Measurements from ENCODE around the gene VEGFD.

The VEGFD gene, protein sequence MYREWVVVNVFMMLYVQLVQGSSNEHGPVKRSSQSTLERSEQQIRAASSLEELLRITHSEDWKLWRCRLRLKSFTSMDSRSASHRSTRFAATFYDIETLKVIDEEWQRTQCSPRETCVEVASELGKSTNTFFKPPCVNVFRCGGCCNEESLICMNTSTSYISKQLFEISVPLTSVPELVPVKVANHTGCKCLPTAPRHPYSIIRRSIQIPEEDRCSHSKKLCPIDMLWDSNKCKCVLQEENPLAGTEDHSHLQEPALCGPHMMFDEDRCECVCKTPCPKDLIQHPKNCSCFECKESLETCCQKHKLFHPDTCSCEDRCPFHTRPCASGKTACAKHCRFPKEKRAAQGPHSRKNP

DNA sequence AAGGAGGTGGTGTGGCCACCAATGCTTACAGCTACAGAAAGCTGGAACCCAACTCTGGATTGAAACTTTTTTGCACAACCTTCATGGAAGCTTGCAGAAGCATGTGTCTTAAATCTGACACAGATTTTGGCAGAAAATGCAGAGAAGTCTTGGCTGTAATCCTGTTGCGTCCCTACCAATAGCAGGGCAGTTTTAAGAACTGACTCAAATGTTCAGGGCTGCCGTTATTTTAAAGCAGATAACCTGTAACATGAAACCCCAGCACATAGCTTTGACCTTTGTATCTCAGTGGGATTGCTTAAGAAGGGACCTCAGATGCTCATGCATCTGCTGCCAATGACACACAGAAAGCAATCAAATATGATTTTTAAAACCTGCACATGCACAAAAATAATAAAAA, at the start of gene VEGFD:
Gene VEGFD, minus strand, starts transcription at position 110 of the 400 bp plus-strand sequence. CDS start 467 bp downstream, outside the sequence.
- DNase-seq: no peak

DNA sequence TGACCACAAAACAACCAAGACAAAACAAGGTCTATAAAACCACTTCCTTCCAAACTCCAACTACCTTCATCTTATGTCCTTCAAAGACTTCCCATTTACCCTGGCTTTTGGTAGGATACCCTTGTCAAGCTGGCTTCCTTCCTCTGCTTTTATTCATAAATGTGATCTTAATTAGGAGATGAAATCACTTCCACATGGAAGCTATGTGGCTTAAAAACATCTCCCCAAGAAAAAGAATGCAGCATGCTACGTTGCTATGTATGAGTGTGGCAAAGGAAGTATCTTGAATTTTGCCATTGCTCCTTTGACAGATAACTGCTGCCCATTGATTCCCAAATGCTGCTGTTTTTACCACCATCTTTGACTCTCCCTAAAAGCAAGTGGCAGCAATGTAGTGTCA, 46.4 kb upstream of the VEGFD start:
- DNase-seq: no peak

DNA sequence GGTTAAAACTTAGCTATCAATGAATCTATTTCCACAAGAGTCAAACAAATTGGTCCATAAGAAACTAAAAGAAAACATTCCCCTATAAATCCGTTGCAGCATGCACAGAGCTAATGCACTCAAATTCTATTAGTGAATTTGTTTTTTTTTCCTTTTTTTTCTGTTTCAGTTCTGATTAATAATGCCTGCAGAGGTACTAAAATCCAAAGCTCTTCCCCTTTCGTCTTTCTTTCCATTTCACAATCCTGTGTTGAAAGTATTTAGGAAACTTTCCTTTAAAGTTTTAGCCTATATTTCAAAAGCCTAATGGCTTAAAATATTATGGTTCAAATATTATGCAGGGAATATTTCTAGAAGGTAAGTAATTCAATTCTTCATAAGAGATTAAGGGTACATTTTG, 45.9 kb upstream of the VEGFD start:
- no peak for DNase-seq

DNA sequence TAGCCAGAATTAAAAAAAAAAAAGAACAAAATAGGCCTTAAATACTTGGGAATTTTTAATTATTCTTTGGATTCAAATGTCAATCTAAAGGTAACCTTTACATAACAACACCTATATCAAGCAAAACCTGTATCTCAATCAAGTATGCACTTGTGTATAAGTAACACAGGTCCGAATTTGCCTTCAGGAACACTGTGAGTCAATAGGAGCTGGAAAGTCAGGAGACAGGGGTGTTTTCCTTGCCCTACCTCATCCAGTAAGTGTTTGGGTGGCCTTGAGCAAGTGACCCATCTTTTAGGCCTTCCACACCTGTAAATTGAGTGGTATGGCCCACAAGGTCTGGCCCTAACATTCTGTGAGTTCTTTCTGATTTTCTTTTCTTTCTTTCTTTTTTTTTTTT, 40.8 kb upstream of the VEGFD start:
- no peak for DNase-seq

DNA sequence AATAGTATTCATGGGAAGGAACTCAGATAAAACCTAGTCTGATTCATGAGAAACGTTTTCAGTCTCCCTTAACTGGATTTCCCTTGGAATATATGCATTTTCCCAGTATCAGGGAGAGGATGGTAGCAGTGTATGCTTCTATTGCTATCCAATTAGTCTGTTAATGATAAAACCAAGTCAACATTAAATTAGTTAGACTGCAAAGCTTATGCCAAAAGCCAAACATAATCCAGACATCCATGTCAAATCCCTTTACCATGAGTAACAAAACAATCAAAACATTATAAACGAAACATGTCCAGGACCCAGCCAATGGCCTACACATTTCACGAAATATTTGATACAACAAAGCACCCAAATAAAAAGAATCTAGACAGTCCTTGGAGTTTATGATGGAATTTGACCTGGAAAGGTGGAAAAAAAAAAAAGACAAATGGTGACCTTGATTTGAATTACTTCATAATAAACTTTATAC, 34.5 kb upstream of the VEGFD start:
- DNase-seq: no peak

DNA sequence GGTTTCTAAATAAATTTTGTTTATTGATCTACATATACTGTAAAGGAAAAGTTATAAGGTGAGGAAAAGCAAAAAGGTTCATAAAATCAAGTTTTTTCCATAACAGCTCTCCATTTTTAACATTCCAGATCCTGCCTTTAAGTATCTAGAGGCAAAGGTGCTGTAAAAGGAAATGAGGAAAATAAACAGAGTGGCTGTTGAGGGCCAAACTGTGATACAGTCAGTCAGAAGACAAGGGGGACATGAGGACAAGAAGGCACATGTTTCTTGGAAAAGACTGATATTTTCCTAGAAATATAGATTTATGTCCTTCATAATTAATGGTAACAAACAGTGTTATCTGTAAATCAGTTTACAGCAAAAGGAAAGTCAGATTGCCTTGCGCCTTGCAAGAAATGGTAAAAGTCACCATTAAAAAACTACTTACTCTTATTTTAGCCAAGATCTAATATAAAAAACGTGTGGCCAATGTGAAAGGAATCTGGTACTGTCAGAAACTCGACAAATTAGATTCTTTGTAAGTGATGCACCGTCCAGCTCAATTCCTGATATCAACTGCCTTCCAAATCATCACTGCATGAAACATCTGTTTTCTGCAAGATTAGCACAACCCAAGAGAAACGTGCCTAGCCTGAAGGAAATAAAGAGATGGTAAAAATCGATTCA, 34.0 kb upstream of the VEGFD start:
- DNase-seq: no peak

DNA sequence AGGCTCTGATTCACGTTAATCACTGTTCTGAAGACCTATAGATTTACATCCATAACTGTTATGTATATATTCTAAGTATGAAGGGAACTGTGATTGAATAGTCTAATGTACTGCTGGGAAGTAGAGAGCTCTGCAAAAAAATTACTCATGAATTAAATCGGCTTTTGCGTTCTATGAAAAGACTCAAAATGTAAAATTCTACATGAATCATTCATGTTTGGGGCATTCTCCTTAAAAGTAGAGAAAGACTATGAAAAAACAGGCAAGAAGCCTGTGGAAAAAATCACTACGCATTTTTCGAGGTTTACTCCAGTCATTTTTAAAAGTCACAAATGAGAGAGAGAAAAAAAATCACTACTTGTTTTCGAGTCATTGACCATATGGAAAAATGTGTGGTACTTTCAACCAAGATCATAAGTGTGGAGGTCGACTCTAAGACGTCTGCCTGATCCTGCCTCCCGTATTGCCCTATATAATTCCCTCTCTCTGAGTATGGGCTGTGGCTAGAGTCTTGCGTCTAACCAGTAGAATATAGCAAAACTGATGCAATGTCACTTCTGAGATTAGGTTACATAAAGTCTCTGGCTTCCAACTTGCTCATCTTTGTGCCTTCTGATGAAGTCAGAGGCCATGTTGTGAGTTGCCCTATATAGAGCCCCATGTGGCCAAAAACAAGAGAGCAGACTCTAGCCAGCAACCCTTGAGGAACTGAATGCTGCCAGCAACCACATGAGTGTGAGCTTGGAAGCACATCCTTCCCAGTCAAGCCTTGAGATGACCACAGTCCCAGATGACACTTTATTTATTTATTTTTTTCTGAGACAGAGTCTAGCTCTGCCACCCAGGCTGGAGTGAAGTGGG, 32.1 kb upstream of the VEGFD start:
- DNase-seq: peak; percentile 3

DNA sequence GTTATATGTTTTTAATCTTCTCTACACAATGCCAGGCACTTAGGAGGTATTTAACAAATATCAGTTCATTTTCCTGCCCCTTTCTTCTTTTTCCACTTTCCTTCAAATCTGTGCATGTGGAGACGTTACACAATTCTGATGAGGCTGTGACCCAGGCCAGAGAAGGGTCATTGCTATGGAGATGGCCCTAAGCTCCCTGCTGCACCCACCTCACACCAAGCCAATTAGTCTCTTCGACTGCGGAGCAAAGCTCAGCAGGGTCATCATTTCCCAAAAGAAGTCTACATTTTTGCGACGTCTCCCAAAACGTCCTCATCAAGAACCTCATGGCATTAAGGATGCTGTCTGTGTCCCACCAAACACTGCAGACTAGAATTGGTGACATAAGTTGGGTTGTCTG, 28.9 kb upstream of the VEGFD start:
- no peak for DNase-seq

DNA sequence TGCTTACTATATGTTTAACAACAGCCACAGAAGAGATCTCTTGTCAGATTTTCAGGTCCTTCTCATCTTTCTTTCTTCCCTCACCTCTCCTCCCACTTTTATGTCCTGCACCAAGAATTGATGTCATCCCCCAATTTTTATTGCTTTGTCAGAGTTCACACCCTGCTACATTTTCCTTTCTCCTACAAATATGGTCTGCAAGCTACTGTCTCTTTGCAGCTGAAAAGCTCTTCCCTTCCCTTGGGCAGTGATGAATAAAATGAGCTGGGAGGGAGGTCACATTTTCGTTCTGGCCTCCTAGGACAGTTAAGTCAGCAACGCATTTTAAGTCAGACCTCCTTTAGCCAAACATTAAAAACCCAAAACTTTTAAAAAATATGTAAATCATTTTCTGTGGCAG, 26.7 kb upstream of the VEGFD start:
- no peak for DNase-seq

DNA sequence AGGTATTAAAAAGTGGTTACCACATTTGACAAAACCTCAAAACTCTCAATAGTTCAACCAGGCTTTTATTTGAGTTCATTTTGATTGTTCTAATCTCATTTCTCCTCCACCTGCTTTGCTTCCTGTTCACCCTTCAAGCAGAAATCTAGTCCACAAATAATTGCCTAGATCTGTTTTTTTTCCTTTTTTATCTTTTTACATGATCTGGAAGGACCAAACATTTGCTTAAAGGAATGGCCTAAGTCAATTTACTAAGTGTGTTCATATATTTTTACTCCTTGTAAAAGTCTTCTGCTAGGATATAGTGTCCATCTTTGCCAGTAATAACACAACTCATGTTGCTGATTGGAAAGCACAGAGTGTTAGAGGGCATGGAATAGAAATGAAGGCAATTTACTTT, 26.2 kb upstream of the VEGFD start:
- no peak for DNase-seq

DNA sequence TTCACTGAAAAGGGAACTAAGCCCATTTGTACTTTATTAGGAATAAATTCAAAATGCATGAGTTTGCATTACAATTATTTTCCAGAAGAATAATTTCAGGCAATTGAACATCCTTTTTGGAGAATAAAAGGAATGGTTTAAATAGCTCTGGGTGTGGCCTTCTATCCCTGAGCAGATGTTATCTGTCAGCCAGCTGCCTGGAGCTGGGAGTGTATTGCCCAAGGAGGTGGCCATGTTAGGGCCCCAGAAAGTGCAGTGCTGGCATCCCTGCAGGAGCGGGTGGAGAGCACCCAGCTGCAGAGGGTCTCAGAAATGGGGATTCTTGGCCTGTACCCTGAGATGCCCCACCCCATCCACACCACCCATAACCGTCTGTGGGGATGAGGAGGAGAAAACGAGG, 21.6 kb upstream of the VEGFD start:
- no peak for DNase-seq

DNA sequence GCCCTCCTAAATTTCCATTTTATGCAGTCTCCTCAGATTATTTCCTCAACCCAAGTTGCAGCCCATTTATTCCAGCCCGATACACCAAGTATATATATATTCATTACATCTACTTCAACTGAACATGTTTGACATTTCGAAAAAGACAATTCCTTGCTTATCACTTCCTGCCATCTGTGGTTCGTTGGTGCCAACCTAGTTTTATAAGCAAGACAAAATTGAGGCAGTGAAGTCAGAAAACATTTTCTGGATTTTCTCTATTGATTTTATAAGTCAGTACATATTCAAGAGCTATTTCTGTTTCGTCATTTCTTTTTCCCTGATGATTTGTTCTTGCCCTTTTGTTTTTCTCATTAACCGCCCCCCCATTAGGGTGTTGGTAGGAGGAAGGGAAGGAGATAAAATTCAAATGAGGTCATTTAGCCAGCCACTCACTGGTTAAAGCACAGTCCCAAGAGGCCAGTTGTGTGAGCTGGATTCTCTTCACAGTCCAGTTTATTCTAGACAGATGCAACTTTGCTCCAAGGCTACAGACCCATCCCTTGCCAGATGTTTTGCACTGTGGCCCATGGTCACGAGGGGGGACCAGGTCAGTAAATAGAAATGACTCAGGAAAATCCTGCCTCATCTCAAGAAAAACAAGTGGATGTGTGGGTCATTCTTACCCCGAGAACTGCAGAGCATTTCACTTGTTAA, 20.3 kb upstream of the VEGFD start:
- DNase-seq: peak; percentile 59

DNA sequence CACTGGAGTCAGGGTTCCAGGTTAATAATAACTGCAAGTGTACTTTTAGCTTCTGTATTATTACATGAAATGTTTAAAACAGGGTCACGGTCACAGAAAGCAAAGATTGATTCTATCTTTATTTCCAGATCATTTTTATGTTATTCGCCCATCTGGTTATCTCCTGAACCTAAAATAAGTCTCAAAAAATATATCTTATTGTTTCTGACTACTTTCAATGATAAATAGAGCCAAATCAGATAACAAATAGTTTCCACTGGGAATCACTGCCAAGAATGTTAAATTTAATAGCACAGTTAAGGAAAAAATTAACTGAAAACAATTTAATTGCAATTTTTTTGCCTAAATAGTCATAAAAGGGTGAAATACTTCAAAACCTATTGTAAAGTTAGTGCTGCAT, 17.2 kb upstream of the VEGFD start:
- DNase-seq: no peak

DNA sequence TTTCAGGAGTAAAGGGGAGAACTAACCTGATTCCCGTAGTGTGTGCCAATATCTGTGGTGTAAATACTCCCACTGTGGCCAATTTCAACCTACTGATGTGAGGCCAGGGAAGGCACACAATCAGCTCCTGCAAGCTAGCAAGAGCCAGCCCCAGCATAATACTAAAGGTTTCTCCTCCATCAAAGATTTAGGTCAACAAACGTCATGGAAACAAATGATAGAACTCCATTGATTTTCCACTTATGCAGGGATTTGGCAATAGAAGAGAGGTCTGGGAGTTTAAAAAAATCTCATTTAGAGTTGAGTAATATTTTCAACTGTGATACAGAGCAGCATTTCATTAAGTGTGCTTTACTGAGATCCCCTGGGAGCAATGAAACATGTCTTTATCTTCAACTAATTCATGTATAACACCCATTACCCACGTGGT, 15.8 kb upstream of the VEGFD start:
- DNase-seq: no peak

DNA sequence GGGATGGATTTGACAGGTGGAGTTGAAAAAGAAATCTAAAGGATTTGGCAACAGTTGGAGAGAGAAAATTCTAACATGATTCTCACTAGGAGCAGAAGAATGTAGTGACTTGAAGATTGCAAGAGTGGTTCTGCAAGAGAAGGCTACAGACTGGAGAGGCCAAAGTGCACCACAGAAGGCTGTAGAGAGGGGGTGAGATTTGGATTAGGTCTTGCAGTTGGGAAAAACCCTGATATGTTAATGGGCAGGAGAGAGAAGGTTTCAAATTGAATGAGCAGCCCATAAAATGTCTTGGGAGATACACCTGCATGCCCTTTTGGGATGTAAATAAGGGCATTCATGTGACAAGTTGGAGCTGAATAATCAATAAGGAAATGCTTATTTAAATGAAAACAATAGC, 14.7 kb upstream of the VEGFD start:
- no peak for DNase-seq

DNA sequence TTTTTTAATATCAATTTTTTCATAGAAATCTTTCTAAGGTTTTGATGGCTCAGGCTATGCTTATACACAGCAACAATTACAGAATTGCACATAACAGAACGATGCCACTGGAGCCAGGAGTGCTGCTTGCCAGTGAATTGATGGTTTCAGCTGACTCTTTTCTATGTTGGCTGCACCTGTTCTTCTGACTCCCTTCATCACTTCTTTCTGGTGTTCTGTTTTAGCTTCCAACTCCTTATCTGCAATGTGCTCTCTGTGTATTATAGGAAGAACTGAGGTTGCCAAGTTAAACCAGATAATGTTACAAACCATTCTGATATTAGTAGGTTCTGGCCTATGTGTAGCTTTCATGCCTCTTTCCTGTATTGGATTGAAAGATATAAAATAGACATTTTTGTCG, 11.6 kb upstream of the VEGFD start:
- no peak for DNase-seq

DNA sequence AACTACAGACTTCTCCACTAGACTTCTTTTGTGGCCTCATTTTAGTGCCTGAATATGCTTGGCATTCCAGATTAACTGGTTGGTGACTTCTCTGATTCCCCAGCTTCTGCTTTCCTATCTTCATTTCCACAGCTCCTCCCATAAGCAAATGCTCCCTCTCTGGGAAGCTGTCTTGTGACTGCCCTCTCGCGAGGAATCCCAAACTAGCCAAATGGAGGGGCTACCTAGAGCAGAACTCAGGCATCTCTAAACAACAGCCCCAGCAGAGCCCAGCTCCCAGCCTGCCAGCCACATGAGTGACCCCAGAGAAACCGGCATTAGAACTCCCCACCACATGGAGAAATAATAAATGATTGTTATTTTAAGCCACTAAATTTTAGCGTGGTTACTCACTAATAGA, 7.6 kb upstream of the VEGFD start:
- DNase-seq: no peak

DNA sequence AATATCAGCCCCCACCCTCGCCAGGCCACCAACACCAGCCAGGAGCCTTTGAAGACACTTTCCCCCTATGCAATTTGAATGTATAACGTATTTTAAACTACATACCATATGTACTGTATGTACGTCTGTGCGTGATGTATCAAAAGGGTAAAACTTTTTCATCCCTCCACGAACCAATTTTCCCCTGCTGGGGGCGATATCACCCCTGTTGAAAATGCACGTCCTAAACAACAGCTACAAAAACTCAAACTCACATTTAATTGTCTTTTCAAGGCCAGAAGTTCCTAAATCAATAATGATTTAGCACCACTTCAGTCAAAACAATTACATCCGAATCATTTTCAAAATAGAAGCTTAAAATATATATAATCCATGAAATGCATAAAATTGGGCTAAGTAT, 1.4 kb downstream of the VEGFD start:
- no peak for DNase-seq

DNA sequence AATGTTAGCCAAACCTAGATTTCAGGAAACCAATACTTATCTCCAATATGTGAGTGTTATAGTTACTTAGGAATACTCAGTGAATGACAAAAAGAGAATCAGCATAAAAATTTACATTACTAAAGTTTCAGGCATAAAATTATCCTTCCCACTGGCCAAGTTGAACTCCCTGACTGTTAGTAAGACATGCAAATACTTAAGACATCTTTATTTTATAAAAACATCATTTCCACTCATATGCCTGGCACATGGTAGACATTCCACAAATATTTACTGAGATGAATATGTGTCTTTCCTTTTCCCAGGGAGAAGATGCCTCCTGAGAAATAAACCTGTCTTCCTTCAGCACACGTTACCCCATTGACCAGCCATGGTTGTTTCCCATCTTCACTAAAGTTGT, 7.3 kb downstream of the VEGFD start:
- no peak for DNase-seq

DNA sequence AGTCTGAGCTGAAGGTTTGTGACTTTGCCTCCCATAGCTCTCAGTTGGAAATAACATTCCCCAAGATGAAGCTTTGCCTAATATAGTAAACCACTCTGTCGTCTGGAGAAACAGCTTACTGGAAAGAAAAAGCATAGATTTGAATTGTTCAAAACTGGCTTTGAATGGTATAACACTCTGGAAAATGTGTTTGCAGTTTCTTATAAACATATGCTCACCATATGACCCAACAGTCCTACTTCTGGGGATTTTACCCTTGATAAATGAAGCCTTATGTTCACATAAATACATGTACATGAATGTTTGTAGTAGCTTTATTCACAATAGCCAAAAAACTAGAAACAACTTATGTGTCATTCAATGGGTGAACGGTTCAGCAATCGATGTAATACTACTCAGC, 10.2 kb downstream of the VEGFD start:
- no peak for DNase-seq

DNA sequence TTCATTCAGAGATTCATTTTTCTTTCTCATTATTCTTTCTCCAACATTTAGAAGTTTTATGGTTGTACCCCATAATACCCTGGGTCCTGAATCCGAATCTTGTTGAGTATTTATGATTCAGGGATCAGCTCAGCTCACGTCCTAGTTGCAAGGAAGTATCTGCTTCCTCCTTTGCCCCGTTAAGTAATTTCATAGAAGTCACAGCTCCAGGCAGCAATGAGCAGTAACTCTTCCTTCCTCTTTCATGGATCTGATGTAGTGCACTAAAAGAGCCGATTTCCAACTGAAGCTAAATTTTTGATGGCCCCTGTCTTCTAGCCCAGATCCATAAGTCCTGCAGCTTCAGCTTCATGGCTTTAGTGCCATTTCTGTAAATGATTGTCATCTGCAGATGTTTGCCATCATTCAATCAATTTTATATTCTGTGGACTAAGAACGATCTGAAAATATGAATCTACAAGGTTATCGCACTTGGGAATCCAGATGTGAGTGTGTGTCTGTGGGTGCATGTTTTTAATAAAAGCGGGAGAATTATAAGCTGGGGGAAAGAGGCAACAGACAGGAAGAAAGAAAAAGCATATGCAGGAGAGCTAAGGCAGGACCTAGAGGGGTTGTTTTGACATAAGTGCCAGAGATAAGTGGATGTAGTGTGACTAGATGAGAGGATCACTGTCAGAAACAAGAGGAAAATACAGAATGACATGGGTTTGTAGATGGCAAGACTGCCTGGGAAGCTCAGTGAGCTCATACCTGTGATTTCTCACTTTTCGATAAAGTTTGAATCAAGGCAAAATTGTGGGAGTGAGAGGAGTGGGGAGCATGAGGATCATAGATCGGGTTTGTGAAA, 17.5 kb downstream of the VEGFD start:
- no peak for DNase-seq

DNA sequence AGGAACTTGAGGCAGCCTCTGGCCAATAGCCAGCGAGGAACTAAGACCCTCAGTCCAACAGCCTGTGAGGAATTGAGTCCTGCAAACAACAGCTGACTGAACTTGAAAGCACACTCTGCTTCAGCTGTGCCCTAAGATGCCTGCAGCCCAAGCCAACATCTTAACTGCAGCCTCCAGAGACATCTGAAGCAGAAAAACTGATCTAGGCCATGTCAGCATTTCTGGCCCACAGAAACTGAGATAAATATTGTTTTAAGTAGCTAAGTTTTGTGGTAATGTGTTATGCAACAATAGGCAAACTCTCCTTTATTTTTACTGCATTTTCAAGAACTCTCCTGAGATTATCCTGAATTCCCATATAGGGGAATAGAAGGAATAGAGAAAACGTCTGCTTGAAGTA, 24.5 kb downstream of the VEGFD start:
- no peak for DNase-seq

Measured in hematopoietic multipotent progenitor cell treated with erythropoietin and hydrocortisone succinate and interleukin-3 and kit ligand, for 8 days (in vitro differentiated cells).